Erythroblast (primary cell): ENCODE measurements around the gene NTSR2.

ENCODE experiments used
- GATA1 ChIP-seq: IDR thresholded peaks from 2 replicates; pipeline ENCODE4 v1.6.1; 2011; ENCODE audit warnings: low read depth, mild to moderate bottlenecking, control low read depth, low read length, moderate library complexity
- POLR2A ChIP-seq: IDR thresholded peaks from 2 replicates; pipeline ENCODE4 v1.6.1; 2011; ENCODE audit warnings: mild to moderate bottlenecking, low read length

GRCh38 chr2:11687736-11688135, 17.7 kb upstream of the NTSR2 start:
- no peak for TF ChIP-seq POLR2A
- TF ChIP-seq GATA1, result no peak
